COLO668 (cell line): ENCODE data around the gene CD276.
"Not testable (repeated sequence)": the region's sequence is repeated elsewhere in the genome, so short reads cannot be mapped to it uniquely, and the experiment has no call there.

Source experiments
- DNase-seq: peaks from one replicate; lab custom pipeline; 2025; ENCODE audit not compliant: unreplicated experiment; lab: John Stamatoyannopoulos, UW

CD276 gene

DNA sequence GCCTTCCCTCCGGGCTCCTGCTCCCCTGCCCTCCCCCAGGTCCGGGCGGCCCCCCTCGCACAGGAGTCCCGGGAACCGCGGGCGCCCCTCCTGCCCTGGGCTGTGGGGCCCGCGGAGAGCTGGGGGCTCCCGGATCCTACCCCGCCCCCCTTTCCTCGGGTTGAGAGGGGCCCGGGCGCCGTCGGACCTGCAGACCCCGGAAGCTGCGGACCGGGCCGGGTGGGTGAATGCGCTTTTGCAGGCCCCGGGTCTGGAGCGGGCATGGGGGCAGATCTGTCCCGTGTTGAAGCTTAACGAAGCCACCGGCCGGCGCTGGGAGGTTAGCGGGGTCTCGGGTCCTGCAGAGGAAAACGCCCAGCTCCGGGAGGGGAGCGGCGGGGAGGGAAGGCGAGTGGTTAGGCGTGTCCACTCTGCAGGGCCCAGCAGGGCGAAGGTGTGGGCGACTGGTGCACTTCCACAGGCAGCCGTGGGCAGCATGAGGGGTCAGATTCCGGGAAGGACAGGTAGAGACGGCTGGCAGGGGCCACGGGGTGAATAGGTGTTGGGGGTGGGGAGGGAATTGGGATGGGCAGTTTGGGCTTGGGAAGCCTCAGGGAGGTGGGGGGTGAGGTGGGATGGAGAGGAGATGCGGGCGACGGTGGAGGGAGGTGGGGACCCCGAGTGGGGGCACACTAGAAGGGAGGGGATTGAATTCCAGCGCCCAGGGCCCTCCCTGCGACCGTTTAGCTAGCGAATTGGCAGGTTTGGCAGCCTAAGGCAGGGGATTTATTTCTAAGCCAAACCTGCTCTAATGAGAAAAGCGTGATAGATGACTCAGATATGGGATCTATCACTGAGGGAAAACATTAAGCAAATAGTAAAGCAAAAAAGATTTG lies 635 bp downstream of the CD276 start:
- peak; percentile 7 for DNase-seq

- DNase-seq, result no peak
Measured at GRCh38 chr15:73685981-73686380, 1.8 kb downstream of the CD276 start.

DNA sequence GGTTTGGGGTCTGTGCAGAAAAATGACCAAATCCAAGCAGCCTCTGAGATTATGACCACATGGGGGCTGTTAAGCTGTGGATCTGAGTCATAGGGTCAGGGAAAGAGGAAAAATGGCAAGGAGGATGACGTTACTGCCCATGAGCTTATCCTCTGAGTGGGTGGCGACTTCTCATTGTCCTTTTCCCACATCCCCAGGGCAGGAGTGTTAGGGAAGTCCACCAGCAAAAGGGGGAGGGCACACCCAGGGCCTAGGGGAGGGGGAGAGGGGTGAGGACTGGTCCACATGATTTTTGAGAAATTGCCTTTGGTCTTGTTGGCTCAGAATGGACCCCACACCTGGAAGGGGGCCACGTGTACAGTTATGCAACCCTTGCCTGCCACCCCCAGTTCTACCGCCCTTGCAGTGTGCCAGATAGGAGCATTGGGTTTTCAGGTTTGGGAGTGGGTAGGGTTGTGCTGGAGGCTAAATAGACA lies 2.6 kb downstream of the CD276 start:
- DNase-seq, result no peak

GRCh38 chr15:73687351-73687750 lies 3.2 kb downstream of the CD276 start:
- no peak for DNase-seq

- DNase-seq, result no peak
Measured at GRCh38 chr15:73688455-73688854, 4.3 kb downstream of the CD276 start.

- no peak for DNase-seq
Measured at GRCh38 chr15:73691396-73691795, 7.2 kb downstream of the CD276 start.

DNA sequence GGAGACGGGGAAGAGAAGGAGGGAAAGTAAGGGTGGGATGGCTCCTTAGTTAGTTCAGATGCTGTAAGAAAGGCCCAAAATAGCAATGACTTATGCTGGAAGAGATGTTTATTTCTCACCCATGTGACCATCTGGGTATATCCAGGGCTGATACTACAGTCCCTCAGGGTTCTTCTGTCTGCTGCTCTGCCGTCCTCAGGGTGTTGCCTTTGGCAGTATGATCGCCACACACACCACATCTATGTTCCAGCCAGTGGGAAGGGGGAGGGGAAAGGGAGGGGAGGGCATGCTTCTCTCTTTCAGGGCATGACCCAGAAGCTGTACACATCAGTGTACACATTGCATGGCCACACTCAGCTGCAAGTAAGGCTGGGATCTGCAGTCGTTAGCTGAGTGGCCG lies 10.2 kb downstream of the CD276 start:
- no peak for DNase-seq

GRCh38 chr15:73695773-73696640 lies 11.8 kb downstream of the CD276 start:
- no peak for DNase-seq

- no peak for DNase-seq
Measured at GRCh38 chr15:73696641-73697001, 12.4 kb downstream of the CD276 start.

DNA sequence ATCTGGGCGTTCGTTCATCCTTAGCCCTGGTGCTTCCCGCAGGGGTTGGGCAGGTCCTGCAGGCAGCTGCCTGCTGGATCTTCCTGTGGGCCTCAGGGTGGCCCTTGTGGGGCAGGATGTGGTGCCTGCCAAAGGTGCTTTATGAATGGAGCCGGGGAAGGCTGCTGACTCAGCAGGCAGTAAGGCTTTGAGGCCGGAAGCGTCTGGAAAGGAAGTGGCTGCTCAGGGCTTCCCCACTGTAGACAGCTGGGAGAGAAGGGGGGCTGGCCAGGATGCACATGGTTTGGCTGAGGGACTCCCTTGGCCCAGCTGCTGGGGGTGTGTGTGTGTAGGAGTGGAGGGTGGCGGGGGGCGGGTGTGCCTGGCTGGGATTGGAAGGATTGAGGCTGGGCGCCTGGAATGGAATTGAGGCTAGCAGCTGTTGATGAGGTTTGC lies 12.9 kb downstream of the CD276 start:
- peak; percentile 62 for DNase-seq

- no peak for DNase-seq
Measured at GRCh38 chr15:73699249-73700040, 15.3 kb downstream of the CD276 start.

- peak; percentile 73 for DNase-seq
Measured at GRCh38 chr15:73700041-73700842, 16.1 kb downstream of the CD276 start.

DNA sequence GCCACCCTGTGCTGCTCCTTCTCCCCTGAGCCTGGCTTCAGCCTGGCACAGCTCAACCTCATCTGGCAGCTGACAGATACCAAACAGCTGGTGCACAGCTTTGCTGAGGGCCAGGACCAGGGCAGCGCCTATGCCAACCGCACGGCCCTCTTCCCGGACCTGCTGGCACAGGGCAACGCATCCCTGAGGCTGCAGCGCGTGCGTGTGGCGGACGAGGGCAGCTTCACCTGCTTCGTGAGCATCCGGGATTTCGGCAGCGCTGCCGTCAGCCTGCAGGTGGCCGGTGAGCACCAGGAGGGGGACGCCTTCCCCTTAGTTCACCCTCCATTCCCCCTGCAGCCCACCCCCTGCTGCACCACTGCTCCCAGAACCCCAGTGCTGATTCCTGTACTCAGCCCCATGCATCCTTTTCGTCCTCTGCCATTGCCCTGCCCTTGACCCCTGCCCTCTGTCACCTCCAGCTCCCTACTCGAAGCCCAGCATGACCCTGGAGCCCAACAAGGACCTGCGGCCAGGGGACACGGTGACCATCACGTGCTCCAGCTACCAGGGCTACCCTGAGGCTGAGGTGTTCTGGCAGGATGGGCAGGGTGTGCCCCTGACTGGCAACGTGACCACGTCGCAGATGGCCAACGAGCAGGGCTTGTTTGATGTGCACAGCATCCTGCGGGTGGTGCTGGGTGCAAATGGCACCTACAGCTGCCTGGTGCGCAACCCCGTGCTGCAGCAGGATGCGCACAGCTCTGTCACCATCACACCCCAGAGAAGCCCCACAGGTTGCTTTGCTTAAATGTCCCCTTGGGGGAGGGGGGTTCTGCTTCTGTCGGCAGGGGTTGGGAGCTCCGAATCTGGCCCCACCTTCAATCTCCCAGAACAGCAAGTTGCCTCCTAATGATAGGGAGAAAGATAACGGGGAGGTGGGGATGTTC lies 18.4 kb downstream of the CD276 start:
- not testable (repeated sequence) for DNase-seq

- not testable (repeated sequence) for DNase-seq
Measured at GRCh38 chr15:73703601-73704000, 19.4 kb downstream of the CD276 start.

- not testable (repeated sequence) for DNase-seq
Measured at GRCh38 chr15:73704142-73704868, 20.1 kb downstream of the CD276 start.

- peak; percentile 64 for DNase-seq
Measured at GRCh38 chr15:73704869-73705645, 20.9 kb downstream of the CD276 start.

DNA sequence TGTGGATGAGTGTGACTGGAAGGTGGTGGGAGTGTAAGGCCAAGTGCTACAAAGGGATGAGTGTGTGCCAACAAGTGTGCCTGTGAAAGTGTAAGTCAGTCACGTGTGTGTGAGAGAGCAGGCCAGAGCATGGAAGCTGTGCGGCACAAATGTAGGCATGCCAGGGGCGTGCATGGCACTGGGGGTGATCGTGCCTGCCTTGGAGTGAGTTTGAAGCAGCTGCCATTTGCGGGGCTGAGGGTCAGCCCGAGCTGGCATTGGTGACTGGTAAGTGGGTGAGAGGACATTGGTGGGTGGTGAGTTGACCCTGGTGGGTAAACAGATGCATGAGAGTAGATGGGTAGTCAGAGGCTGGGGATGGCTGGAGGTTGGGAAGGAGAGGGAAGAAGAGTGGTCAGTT lies 24.5 kb downstream of the CD276 start:
- DNase-seq, result no peak

DNA sequence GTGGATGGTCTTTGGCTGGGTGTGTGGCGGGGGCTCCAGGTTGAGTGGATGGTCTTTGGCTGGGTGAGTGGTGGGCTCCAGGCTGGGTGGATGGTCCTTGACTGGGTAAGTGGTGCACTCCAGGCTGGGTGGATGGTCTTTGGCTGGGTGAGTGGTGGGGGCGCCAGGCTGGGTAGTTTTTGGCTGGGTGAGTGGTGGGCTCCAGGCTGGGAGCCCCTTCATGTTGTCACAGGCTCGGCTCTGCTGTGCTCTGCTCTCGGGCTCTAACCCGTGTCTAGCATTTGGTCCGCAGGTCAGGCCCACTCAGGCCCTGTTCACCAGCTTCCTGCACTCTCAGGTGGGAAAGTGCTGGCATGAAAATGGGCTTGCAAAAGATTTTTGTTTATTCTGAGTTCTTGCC lies 25.1 kb downstream of the CD276 start:
- DNase-seq, result no peak
